ENCODE data around the gene ZFAND3. TPM values are rescaled to one million over a fixed set of nuclear protein-coding genes. Genes with fewer than 3 reads are reported as not detected.
A peak's percentile ranks its signal among the peaks of the same experiment; 100 is the strongest.

The ZFAND3 gene
- total and polyA plus RNA-seq, 2 experiments from 2014 or later, result 36.5 to 50.0 TPM

GRCh38 chr6:37928217-37928616 lies 108.7 kb downstream of the ZFAND3 start:
- Histone ChIP-seq H3K27me3 (no peaks in the 10 kb centered on the region), H3K4me2 (no peak overlapping the region), H3K36me3 (replicated peaks; ENCODE audit: insufficient read depth, low read depth) (no peaks in the 10 kb centered on the region), H3K9me3 (ENCODE audit: low read depth) (no peaks in the 10 kb centered on the region), H3K9me2 (replicated peaks; ENCODE audit: insufficient read depth) (no peaks in the 10 kb centered on the region), H2AFZ (no peak overlapping the region), H3K79me2 (peaks cover 90% of the 10 kb centered on the region), H3K4me1 (ENCODE audit: insufficient read depth) (no peaks in the 10 kb centered on the region), H3K27ac (no peak overlapping the region), H3K4me3 (no peak overlapping the region), H4K20me1 (ENCODE audit: insufficient read depth, poor library complexity, severe bottlenecking) (peaks cover 76% of the 10 kb centered on the region)
- no peak for DNase-seq (ENCODE audit: low spot score)
- no peak for TF ChIP-seq EZH2 (IDR thresholded peaks at IDR 0.05; ENCODE audit: borderline replicate concordance)
- no peak for TF ChIP-seq EZH2phosphoT487 (IDR thresholded peaks at IDR 0.05; ENCODE audit: low read depth, severe bottlenecking, unreplicated experiment)
- TF ChIP-seq CTCF (IDR thresholded peaks at IDR 0.05; ENCODE audit: poor library complexity), result no peak
- 96% methylated on average over 4 of the region's 4 CpGs for WGBS (ENCODE audit: low lambda C conversion rate, missing lambda C conversion rate)

GRCh38 chr6:37930288-37930971 lies 110.9 kb downstream of the ZFAND3 start:
- H3K4me1 ChIP-seq (ENCODE audit: insufficient read depth), result no peaks in the 10 kb centered on the region
- 69% methylated on average over 4 of the region's 4 CpGs for WGBS (ENCODE audit: low lambda C conversion rate, missing lambda C conversion rate)
- no peak for DNase-seq (ENCODE audit: low spot score)

GRCh38 chr6:37931066-37931465 lies 111.5 kb downstream of the ZFAND3 start:
- Histone ChIP-seq H3K36me3 (replicated peaks; ENCODE audit: insufficient read depth, low read depth) (no peaks in the 10 kb centered on the region), H3K27ac (peak overlapping the region; percentile 47), H3K4me2 (peak overlapping the region; percentile 0), H3K9me3 (ENCODE audit: low read depth) (no peaks in the 10 kb centered on the region), H3K4me3 (no peak overlapping the region), H2AFZ (no peak overlapping the region), H4K20me1 (ENCODE audit: insufficient read depth, poor library complexity, severe bottlenecking) (peaks cover 74% of the 10 kb centered on the region), H3K79me2 (peaks cover 88% of the 10 kb centered on the region), H3K27me3 (no peaks in the 10 kb centered on the region), H3K4me1 (ENCODE audit: insufficient read depth) (no peaks in the 10 kb centered on the region), H3K9me2 (replicated peaks; ENCODE audit: insufficient read depth) (no peaks in the 10 kb centered on the region)
- DNase-seq (ENCODE audit: low spot score), result no peak
- TF ChIP-seq EZH2 (IDR thresholded peaks at IDR 0.05; ENCODE audit: borderline replicate concordance) (no peak), CTCF (IDR thresholded peaks at IDR 0.05; ENCODE audit: poor library complexity) (no peak), EZH2phosphoT487 (IDR thresholded peaks at IDR 0.05; ENCODE audit: low read depth, severe bottlenecking, unreplicated experiment) (no peak)
- 90% methylated on average over 1 of the region's 1 CpG for WGBS (ENCODE audit: low lambda C conversion rate, missing lambda C conversion rate)

More at GRCh38 chr6:37930288-37930971, 110.9 kb downstream of the ZFAND3 start:
- H3K4me2 ChIP-seq, result peak overlapping the region; percentile 0
- H3K4me3 ChIP-seq, result no peak overlapping the region
- H3K27ac ChIP-seq, result peak overlapping the region; percentile 47
- H4K20me1 ChIP-seq (ENCODE audit: insufficient read depth, poor library complexity, severe bottlenecking), result peaks cover 68% of the 10 kb centered on the region
- H3K27me3 ChIP-seq, result no peaks in the 10 kb centered on the region
- no peaks in the 10 kb centered on the region for H3K36me3 ChIP-seq (replicated peaks; ENCODE audit: insufficient read depth, low read depth)
- no peaks in the 10 kb centered on the region for H3K9me3 ChIP-seq (ENCODE audit: low read depth)
- no peaks in the 10 kb centered on the region for H3K9me2 ChIP-seq (replicated peaks; ENCODE audit: insufficient read depth)
- TF ChIP-seq EZH2phosphoT487 (IDR thresholded peaks at IDR 0.05; ENCODE audit: low read depth, severe bottlenecking, unreplicated experiment), result no peak
- TF ChIP-seq EZH2 (IDR thresholded peaks at IDR 0.05; ENCODE audit: borderline replicate concordance), result no peak
- no peak for TF ChIP-seq CTCF (IDR thresholded peaks at IDR 0.05; ENCODE audit: poor library complexity)
- H3K79me2 ChIP-seq, result peaks cover 88% of the 10 kb centered on the region
- H2AFZ ChIP-seq, result no peak overlapping the region

Measured in hepatocyte (in vitro differentiated cells).